GM19099 (cell line): ENCODE results near the gene BDKRB2.

Source experiments
- POLR2A ChIP-seq: IDR thresholded peaks from 3 replicates; pipeline ENCODE4 v1.6.1; 2011; ENCODE audit warnings: low read depth; ENCODE audit not compliant: insufficient read length; ENCODE audit errors: extremely low read depth

BDKRB2 gene

GRCh38 chr14:96272777-96273473 lies 68.3 kb downstream of the BDKRB2 start:
- no peak for TF ChIP-seq POLR2A

GRCh38 chr14:96273629-96274028 lies 69.0 kb downstream of the BDKRB2 start:
- TF ChIP-seq POLR2A = no peak

GRCh38 chr14:96274122-96274521 lies 69.5 kb downstream of the BDKRB2 start:
- TF ChIP-seq POLR2A = no peak

GRCh38 chr14:96274543-96274942 lies 69.9 kb downstream of the BDKRB2 start:
- no peak for TF ChIP-seq POLR2A

GRCh38 chr14:96275177-96276112 lies 70.8 kb downstream of the BDKRB2 start:
- TF ChIP-seq POLR2A = no peak

DNA sequence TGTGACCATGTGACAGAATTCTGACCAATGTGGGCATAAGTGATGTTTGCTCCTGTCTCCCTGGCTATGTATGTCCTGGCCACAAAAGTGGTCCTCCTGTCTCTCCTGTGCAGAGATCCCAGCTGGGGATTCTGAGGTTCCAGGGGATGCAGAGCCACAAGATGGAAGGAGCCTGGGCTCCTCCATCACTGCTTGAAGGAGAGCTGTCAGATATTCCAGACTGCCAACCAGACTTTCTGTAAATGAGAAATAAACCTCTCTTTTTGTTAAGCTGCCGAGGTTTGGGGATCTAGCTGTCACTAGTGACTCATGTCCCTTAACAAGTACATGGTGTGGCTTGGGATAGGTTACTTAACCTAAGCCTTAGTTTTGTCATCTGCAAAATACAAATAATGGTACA lies 73.3 kb downstream of the BDKRB2 start:
- no peak for TF ChIP-seq POLR2A

DNA sequence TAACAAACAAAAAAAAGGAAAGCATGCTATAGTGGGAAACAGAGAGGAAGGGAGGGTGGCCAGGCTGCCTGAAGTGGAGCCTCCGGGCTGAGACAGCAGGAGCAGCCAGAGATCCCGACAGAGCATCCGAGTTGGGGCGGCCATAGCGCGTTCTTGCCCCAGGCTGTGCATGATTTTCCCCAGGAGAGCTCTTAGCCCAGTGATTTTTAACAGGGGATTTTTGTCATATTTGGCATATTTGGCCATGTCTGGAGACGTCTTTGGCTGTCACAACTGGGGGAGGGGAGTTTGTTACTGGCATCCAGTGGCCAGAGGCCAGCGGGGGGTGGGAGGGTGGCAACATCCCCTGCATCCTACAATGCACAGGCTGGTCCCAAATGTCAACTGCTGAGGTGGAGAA lies 74.9 kb downstream of the BDKRB2 start:
- no peak for TF ChIP-seq POLR2A

- no peak for TF ChIP-seq POLR2A
Observed at GRCh38 chr14:96280104-96280503, 75.5 kb downstream of the BDKRB2 start.

- no peak for TF ChIP-seq POLR2A
Observed at GRCh38 chr14:96281486-96281885, 76.8 kb downstream of the BDKRB2 start.

- TF ChIP-seq POLR2A = no peak
Observed at GRCh38 chr14:96284008-96284407, 79.4 kb downstream of the BDKRB2 start.

GRCh38 chr14:96284430-96284829 lies 79.8 kb downstream of the BDKRB2 start:
- no peak for TF ChIP-seq POLR2A

- TF ChIP-seq POLR2A = no peak
Observed at GRCh38 chr14:96285667-96286066, 81.0 kb downstream of the BDKRB2 start.

GRCh38 chr14:96286251-96286650 lies 81.6 kb downstream of the BDKRB2 start:
- no peak for TF ChIP-seq POLR2A

GRCh38 chr14:96287856-96288255 lies 83.2 kb downstream of the BDKRB2 start:
- TF ChIP-seq POLR2A = no peak
